Midbrain (tissue), 1 donor: ENCODE results near the gene ASNS.
"Not testable (repeated sequence)": the region's sequence is repeated elsewhere in the genome, so short reads cannot be mapped to it uniquely, and the experiment has no call there.

Source experiments
- DNase-seq: peaks from one replicate; lab custom pipeline; 2025; lab: John Stamatoyannopoulos, UW

Gene ASNS, protein sequence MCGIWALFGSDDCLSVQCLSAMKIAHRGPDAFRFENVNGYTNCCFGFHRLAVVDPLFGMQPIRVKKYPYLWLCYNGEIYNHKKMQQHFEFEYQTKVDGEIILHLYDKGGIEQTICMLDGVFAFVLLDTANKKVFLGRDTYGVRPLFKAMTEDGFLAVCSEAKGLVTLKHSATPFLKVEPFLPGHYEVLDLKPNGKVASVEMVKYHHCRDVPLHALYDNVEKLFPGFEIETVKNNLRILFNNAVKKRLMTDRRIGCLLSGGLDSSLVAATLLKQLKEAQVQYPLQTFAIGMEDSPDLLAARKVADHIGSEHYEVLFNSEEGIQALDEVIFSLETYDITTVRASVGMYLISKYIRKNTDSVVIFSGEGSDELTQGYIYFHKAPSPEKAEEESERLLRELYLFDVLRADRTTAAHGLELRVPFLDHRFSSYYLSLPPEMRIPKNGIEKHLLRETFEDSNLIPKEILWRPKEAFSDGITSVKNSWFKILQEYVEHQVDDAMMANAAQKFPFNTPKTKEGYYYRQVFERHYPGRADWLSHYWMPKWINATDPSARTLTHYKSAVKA

GRCh38 chr7:97872025-97872669 lies at the start of gene ASNS:
TSS of gene ASNS (minus strand) at chr7:97872408. CDS start at chr7:97869156, 3,252 bp downstream.
- DNase-seq = peak; percentile 91

DNA sequence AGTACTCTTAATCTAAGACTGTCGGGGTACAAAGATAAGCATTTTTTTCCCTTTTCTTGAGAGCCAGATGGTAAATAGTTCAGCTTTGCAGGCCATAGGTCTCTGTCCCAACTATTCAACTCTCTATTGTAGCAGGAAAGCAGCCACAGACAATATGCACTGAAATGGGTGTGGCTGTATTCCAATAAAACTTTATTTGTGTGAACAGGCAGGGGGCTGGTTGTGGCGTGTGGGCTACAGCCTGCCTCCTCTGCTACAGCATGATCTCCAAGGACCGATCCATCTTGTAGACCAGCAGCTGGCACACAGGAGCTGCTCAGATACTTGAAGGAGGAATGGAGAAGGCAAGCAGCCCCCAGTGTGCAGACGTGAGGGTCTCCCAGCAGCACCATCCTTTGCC lies 49.0 kb upstream of the ASNS start:
- not testable (repeated sequence) for DNase-seq

DNA sequence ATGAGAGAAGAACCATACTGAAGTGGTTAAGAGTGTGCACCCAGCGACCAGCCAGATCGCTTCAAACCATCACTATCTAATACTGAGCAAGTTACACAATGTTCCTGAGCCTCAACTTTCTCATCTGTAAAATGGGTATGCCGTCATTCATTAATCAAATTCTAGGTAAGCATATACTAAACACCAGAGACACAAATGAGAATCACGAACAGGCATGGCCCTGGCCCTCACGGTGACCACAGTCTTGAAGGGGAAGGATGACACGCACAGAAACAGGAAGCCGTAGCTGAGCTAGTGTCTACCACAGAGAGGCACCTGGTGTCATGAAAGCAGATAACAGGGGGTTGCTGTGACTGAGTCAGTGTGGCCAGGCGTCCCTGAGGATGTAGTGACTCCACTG lies 43.1 kb upstream of the ASNS start:
- not testable (repeated sequence) for DNase-seq

- not testable (repeated sequence) for DNase-seq
Measured at GRCh38 chr7:97912294-97912693, 40.1 kb upstream of the ASNS start.

DNA sequence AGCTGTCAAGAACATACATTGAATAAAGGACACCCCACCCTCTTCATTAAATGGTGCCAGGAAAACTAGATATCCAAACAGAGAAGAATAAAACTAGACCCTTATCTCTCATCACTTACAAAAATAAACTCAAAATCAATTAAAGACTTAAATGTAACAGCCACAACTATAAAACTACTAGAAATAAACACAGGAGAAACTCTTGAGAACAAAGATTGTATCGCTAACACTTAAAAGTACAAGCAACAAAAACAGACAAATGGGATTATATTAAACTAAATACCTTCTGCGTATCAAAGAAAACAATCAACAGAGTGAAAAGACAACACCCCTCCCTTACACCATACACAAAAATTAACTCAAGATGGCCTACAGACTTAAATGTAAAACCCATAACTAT lies 24.7 kb upstream of the ASNS start:
- not testable (repeated sequence) for DNase-seq

DNA sequence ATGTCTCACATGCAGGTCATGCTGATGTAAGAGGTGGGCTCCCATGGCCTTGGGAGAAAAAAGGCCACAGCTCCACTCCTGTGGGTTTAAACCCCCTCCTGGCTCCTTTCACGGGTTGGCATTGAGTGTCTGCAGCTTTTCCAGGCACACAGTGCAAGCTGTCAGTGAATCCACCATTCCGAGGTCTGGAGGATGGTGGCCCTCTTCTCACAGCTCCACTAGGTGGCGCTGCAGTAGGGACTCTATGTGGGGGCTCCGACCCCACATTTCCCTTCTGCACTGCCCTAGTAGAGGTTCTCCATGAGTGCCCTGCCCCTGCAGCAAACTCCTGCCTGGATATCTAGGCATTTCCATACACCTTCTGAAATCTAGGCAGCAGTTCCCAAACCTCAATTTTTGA lies 19.5 kb upstream of the ASNS start:
- not testable (repeated sequence) for DNase-seq

DNA sequence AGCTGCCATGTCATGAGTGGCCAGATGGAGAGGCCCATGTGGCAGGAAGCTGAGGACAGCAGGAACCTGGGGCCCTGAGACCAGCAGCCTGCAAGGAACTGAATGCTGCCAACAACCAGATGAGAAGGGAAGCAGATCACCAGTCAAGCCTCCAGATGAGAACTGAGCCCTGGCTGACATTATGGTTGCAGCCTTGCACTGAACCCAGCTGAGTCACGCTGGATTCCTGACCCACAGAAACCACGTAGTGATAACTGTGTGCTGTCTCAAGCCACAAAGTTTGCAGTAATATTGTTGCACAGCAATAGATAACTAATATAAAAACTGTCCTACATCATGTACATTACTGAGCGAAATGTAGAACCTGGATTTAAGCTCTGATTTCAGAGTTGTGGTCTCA lies 7.3 kb upstream of the ASNS start:
- DNase-seq = not testable (repeated sequence)

DNA sequence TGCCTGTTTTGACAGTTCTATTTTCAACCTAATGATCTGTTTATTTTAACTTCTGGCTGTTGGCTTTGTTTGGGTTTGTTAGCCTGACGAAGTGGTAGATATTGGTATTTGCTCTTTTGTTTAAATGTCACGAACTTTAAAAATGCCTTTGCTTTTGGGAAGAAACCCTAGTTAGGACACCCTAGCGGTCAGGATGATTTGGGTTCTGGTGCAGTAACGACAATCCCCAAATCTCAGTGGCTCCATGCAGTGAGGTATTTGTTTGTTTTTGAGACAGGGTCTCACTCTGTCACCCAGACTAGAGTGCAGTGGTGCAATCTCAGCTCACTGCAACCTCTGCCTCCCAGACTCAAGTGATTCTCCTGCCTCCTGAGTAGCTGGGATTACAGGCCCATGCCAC lies 2.7 kb upstream of the ASNS start:
- DNase-seq = not testable (repeated sequence)

- DNase-seq = no peak
Measured at GRCh38 chr7:97873606-97874005, 1.4 kb upstream of the ASNS start.

- DNase-seq = no peak
Measured at GRCh38 chr7:97871659-97872024, 566 bp downstream of the ASNS start.

DNA sequence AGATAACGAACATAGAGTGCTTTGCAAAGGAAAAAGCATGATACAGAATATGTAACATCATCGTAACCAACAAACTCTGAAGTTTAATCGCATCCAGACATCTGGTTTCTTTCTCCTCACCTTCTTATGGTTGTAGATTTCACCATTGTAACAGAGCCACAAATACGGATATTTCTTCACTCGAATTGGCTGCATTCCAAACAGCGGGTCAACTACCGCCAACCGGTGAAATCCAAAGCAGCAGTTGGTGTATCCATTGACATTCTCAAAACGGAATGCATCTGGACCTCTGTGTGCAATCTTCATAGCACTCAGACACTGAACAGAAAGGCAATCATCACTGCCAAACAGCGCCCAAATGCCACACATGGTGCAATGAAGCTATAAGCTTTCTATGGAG lies 3.4 kb downstream of the ASNS start:
- no peak for DNase-seq

GRCh38 chr7:97868314-97868713 lies 3.9 kb downstream of the ASNS start:
- no peak for DNase-seq

DNA sequence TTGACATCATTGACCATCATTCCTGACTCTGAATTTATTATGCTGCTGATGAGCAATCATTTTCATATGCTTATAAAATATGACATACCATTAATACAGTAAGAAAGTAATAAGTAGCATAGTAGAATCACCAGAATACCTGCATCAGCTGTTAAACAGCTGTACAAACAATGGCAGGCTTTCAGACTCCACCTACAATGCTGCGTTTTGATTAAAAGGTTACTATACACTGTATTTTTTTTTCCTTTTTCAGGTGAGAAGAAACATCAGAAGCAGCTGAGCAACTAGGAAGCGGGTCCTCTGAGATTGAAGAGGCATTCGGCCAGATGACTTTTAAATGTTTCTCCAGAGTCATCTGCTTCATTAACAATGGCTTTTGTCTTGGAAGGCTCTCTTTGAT lies 7.1 kb downstream of the ASNS start:
- no peak for DNase-seq

- DNase-seq = no peak
Measured at GRCh38 chr7:97859606-97860204, 12.5 kb downstream of the ASNS start.

DNA sequence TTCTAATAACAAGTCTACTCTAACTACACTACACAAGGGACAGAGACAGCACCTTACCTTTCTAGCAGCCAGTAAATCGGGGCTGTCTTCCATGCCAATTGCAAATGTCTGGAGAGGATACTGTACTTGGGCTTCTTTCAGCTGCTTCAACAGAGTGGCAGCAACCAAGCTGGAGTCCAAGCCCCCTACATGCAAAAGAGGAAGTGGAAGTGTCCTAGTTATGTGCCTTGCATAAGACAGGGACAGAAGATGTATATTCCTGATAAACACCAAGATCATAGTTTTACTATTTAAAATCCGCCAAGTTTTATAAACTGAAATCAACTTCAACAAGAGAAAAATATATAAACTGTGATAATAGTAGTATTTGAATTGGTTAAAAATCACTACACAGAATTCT lies 14.0 kb downstream of the ASNS start:
- no peak for DNase-seq

GRCh38 chr7:97857544-97857943 lies 14.7 kb downstream of the ASNS start:
- no peak for DNase-seq

DNA sequence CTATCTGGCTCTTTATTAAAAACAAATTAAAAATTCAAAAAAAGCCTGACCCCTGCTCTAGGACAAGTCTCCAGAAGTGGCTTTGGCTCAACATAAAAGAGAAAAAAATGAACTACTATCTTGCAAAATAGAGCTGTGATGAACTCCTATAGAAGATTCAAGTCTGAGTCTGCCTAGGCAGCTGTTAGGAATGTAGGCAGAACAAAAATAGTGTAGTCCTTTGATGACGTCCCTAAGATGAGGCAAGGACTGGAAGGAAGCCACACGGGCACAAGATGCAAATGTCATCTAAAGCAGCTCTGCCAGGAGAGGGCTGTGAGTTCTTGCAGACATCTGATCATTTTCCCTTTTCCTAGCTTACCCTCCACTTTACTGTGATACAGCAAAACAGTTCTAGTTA lies 20.5 kb downstream of the ASNS start:
- DNase-seq = no peak

DNA sequence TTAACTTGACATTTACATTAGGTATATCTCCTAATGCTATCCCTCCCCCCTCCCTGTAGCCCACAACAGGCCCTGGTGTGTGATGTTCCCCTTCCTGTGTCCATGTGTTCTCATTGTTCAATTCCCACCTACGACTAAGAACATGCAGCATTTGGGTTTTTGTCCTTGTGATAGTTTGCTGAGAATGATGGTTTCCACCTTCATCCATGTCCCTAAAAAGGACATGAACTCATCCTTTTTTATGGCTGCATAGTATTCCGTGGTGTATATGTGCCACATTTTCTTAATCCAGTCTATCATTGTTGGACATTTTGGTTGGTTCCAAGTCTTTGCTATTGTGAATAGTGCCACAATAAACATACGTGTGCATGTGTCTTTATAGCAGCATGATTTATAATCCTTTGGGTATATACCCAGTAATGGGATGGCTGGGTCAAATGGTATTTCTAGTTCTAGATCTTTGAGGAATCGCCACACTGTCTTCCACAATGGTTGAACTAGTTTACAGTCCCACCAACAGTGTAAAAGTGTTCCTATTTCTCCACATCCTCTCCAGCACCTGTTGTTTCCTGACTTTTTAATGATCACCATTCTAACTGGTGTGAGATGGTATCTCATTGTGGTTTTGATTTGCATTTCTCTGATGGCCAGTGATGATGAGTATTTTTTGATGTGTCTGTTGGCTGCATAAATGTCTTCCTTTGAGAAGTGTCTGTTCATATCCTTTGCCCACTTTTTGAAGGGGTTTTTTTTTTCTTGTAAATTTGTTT lies 21.8 kb downstream of the ASNS start:
- not testable (repeated sequence) for DNase-seq

- no peak for DNase-seq
Measured at GRCh38 chr7:97847791-97848190, 24.4 kb downstream of the ASNS start.

DNA sequence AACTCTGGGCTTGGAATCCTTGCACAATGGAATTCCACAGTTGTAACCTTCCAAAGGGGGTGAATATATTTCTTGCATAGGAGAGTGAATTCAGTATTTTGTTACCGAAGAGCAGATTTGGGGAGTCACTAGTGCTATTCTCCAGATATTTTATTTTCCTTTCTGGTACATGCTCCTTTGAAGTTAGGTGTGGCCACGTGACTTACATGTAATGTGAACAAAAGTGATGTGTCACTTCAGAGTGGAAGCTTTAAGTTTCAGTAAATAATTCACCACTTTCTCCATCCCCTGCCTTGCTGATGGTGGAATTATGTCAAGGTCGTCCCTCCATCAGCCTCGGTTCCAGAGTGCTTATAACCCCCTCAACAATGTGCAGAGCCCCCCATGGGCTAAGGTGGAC lies 25.3 kb downstream of the ASNS start:
- no peak for DNase-seq

DNA sequence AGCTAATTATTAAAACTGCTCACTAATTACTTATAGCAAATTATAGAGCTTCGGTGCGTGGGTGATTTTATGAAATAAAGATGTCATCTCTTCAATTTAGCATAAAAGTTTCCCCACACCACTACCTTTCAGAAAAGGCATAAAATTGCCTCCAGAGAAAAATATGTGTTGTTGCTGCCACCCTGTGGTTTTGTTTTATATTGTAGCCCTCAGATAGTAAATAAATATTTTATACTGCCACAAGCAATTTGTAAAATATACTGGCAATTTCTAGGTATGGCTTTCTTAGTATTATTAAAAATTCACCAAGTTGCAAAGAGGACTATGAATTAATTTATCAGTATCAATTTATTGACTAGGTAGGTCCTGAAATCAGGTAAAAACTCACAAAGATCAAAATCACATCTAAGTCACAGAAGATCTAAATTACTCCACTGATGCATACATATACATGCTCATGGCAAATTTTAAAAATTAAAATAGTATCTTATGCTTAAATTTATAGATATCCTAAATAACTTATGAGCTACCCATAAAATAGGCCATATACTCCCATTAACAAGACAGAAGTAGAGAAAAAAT lies 26.5 kb downstream of the ASNS start:
- DNase-seq = peak; percentile 9

DNA sequence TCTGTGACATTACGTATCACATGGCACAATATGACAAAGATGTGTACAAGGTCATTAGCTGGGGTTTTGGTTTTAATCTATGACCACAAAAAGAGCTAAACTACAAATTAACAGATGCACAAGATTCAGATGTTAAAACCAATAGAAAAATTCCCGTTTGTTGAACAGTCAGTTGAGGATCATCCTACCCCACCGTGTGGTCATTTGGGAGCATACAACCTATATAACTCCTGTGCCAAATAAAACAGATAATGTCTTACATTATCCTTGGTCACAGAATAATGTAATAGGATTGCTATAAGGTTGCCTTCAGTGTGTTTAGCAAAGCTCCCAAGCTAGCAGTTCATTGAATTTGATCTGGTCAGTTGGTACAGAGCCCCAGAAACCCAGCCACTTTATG lies 28.2 kb downstream of the ASNS start:
- no peak for DNase-seq
